Left ventricle myocardium inferior (tissue), 1 donor: Measurements from ENCODE around the gene DAB2IP. TPM values are rescaled to one million over a fixed set of nuclear protein-coding genes. Genes with fewer than 3 reads are reported as not detected.

Experiments used
- DNase-seq: peaks from one replicate; pipeline ENCODE4 v3.0.0-alpha.2; 2020
- H3K27ac ChIP-seq: fragments of 200-600 bp; replicated peaks from 2 replicates; pipeline ENCODE4 v1.8.0; 2021
- H3K27me3 ChIP-seq: fragments of 200-600 bp; 2 replicates; pipeline ENCODE4 v1.8.0; 2021; ENCODE audit warnings: low read depth
- H3K36me3 ChIP-seq: fragments of 200-600 bp; 2 replicates; pipeline ENCODE4 v1.8.0; 2021
- H3K4me1 ChIP-seq: fragments of 200-600 bp; 2 replicates; pipeline ENCODE4 v1.8.0; 2021
- H3K4me3 ChIP-seq: fragments of 200-600 bp; 2 replicates; pipeline ENCODE4 v1.8.0; 2021; ENCODE audit warnings: mild to moderate bottlenecking, moderate library complexity
- H3K9me3 ChIP-seq: fragments of 200-600 bp; replicated peaks from 2 replicates; pipeline ENCODE4 v1.8.0; 2021
- intact Hi-C: fragments of 100-400 bp; cut with micrococcal nuclease; formaldehyde crosslinking; loops from one replicate; pipeline ENCODE4 v1.11.0; 2022
- total RNA-seq: library from RNA; stranded (reverse); fragmentation: NEBNext Ultra II Directional; extraction: Animal tissue kit (Norgen Biotek cat#: 25700); gene quantifications from one replicate; pipeline ENCODE4 v1.2.1, GENCODE V29; 2021
- TF ChIP-seq, protein P1 (sequence below): fragments of 200-600 bp; IDR thresholded peaks from 2 replicates; pipeline ENCODE4 v1.8.0; 2021; ENCODE audit warnings: antibody characterized with exemption, mild to moderate bottlenecking, borderline replicate concordance
- donor health status: DM: no; HTN: yes; CAD: no; lungs with severe emphysema.

DAB2IP gene
- total RNA-seq, 1 donor from 2014 or later, result 50.7 TPM

DNA sequence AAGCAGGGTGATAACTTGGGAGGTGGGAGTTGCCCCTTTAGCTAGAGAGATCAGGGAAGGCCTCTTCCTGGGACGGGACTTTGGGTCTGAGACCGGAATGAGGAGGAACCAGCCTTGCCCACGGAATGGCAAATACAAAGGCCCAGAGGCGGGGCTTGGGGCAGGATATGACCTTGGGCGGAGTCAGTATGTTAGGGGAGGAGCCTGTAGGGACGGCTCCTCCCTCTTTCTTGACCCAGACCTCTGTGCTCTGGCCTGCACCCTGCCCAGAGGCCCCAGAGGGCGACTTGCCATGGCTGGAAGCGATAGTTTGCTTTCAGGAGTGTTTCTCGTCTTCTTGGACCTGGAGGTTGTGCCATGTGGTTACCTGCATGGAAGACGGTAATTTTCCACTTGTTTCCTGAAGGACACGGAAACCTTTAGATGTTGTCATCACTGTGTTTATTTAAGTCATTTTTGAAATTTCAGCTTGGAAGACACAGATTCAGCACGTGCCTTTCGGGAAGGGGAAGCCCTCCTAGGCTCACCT lies 85.6 kb downstream of the DAB2IP start:
- H3K4me3 ChIP-seq, result peak overlapping the region; percentile 67
- TF ChIP-seq, protein P1, sequence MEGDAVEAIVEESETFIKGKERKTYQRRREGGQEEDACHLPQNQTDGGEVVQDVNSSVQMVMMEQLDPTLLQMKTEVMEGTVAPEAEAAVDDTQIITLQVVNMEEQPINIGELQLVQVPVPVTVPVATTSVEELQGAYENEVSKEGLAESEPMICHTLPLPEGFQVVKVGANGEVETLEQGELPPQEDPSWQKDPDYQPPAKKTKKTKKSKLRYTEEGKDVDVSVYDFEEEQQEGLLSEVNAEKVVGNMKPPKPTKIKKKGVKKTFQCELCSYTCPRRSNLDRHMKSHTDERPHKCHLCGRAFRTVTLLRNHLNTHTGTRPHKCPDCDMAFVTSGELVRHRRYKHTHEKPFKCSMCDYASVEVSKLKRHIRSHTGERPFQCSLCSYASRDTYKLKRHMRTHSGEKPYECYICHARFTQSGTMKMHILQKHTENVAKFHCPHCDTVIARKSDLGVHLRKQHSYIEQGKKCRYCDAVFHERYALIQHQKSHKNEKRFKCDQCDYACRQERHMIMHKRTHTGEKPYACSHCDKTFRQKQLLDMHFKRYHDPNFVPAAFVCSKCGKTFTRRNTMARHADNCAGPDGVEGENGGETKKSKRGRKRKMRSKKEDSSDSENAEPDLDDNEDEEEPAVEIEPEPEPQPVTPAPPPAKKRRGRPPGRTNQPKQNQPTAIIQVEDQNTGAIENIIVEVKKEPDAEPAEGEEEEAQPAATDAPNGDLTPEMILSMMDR, result no peak
- intact Hi-C loops, result no loop called here
- DNase-seq, result peak; percentile 44
- no peaks in the 10 kb centered on the region for H3K36me3 ChIP-seq
- peaks cover 95% of the 10 kb centered on the region for H3K4me1 ChIP-seq
- H3K27ac ChIP-seq, result peak overlapping the region; percentile 99
- no peaks in the 10 kb centered on the region for H3K9me3 ChIP-seq
- no peaks in the 10 kb centered on the region for H3K27me3 ChIP-seq

DNA sequence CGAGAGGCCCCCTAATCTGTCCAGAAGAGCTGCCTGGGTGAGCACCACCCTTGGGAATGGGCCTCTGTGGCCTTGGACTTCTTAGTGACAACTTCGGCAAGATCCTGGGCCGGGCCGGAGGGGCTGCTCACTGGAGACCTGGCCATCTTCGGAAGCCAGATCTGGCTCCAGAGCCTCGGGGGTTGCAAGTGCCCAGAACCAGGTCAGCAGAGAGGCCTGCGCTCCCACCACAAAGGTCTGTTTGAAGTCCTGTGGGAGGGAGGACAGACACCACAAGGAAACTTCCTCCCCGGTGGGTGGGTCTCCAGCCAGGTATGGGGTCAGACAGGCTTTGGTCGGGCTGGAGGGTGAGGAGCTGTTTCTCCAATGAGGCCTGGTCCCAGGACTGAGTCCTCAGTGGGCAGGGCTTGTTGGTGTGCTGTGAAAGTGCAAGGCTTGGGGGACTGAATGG lies 86.1 kb downstream of the DAB2IP start:
- Histone ChIP-seq H3K27ac (peak overlapping the region; percentile 99), H3K27me3 (no peaks in the 10 kb centered on the region), H3K36me3 (no peaks in the 10 kb centered on the region), H3K4me1 (peaks cover 95% of the 10 kb centered on the region), H3K9me3 (no peaks in the 10 kb centered on the region), H3K4me3 (no peak overlapping the region)
- no peak for DNase-seq
- intact Hi-C loops, result no loop called here
- TF ChIP-seq, protein P1, result no peak

DNA sequence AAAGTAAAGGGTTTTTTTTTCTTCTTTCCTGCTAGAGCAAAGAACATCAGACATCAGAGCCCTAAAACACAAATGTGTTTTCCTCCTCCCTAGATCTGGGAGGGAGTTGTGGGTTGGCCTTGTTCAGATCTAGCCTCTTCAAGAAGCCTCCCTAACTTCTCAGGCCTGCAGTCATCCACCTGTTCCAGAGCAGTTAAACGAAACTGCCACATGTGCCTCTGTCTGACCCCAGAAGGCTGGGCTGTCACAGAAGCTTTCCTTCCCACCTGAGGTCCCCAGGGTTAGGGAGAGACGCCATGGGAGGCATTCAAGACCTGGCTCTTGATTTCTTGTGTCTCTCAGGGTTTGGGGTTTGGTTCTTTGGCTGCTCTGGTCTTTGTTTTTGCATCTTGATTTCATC lies 87.0 kb downstream of the DAB2IP start:
- intact Hi-C loops, result no loop called here
- Histone ChIP-seq H3K36me3 (no peaks in the 10 kb centered on the region), H3K4me3 (no peak overlapping the region), H3K27ac (peak overlapping the region; percentile 99), H3K9me3 (no peaks in the 10 kb centered on the region), H3K27me3 (no peaks in the 10 kb centered on the region), H3K4me1 (peaks cover 95% of the 10 kb centered on the region)
- no peak for DNase-seq
- TF ChIP-seq, protein P1, result no peak

DNA sequence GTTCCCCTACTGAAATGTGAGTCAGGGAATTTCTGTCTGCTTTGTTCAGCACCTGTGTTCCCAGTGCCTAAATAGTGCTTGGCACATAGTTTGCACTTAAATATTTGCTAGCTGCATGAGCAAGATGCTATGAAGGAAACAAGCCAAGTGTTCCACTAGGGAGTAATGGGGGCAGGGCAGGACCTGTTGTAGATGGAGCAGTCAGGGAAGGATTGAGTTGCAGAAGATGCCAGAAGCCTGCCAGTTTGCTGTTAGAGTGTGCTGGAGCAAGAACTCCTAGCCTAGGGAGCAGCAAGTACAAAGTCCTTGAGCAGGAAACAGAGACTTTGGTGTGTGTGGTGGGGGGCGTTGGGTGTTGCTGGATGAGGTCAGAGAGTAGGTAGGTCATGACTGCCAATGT lies 87.5 kb downstream of the DAB2IP start:
- DNase-seq, result no peak
- Histone ChIP-seq H3K4me1 (peaks cover 96% of the 10 kb centered on the region), H3K36me3 (no peaks in the 10 kb centered on the region), H3K27me3 (no peaks in the 10 kb centered on the region), H3K4me3 (no peak overlapping the region), H3K27ac (peak overlapping the region; percentile 99), H3K9me3 (no peaks in the 10 kb centered on the region)
- intact Hi-C loops, result no loop called here
- TF ChIP-seq, protein P1, result no peak

DNA sequence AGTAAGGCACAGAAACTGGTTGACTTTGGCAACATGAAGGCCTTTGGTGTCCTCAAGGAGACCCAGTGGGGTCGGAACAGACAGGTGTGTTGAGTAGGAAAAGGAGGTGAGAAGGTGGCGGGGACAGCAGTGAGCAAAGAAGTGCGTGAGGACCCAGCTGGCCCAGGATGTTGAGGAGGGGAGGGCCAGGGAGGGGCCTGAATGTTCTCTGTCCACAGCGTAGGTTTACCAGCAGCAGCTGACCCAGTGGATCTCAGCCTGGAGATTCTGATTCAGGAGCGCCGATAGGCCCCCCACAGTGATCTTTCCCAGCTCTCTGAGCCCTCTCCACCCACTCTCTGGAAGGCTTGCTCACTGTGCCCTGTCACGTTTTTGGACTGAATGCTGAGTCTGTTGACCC lies 88.5 kb downstream of the DAB2IP start:
- no peaks in the 10 kb centered on the region for H3K27me3 ChIP-seq
- no peak for DNase-seq
- peaks cover 99% of the 10 kb centered on the region for H3K4me1 ChIP-seq

More for the DNA sequence above, 88.5 kb downstream of the DAB2IP start:
- TF ChIP-seq, protein P1, result no peak
- Histone ChIP-seq H3K4me3 (no peak overlapping the region), H3K27ac (peak overlapping the region; percentile 99), H3K9me3 (no peaks in the 10 kb centered on the region), H3K36me3 (no peaks in the 10 kb centered on the region)
- intact Hi-C loops, result no loop called here
